NB4 (cell line): ENCODE data around the gene PHF20.

Experiments used
- TF ChIP-seq, protein P1 (sequence below): IDR thresholded peaks from one replicate; pipeline ENCODE4 v1.5.1; 2012; ENCODE audit warnings: low read depth, low read length
- TF ChIP-seq, protein P2 (sequence below): IDR thresholded peaks from 2 replicates; pipeline ENCODE4 v1.6.1; 2011; ENCODE audit warnings: low read depth, low read length

DNA sequence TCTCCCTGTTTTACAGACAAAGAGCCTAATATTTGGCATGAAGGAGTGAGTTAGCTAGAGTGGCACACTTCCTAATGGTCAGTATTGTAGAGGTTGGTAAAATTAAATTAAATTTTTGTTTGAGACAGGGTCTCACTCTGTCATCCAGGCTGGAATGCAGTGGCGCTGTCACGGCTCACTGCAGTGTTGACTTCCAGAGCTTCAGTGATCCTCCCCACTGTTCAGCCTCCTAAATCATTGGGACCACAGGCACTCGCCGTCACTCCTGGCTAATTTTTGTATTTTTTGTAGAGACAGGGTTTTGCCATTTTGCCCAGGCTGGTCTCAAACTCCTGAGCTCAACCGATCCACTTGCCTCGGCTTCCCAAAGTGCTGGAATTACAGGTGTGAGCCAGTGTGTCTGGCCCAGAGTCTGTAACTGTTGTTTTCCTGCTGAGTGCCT, 111.5 kb downstream of the PHF20 start:
- TF ChIP-seq, protein P1, sequence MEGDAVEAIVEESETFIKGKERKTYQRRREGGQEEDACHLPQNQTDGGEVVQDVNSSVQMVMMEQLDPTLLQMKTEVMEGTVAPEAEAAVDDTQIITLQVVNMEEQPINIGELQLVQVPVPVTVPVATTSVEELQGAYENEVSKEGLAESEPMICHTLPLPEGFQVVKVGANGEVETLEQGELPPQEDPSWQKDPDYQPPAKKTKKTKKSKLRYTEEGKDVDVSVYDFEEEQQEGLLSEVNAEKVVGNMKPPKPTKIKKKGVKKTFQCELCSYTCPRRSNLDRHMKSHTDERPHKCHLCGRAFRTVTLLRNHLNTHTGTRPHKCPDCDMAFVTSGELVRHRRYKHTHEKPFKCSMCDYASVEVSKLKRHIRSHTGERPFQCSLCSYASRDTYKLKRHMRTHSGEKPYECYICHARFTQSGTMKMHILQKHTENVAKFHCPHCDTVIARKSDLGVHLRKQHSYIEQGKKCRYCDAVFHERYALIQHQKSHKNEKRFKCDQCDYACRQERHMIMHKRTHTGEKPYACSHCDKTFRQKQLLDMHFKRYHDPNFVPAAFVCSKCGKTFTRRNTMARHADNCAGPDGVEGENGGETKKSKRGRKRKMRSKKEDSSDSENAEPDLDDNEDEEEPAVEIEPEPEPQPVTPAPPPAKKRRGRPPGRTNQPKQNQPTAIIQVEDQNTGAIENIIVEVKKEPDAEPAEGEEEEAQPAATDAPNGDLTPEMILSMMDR = no peak
- TF ChIP-seq, protein P2, sequence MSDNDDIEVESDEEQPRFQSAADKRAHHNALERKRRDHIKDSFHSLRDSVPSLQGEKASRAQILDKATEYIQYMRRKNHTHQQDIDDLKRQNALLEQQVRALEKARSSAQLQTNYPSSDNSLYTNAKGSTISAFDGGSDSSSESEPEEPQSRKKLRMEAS = no peak
